DMS153 (cell line): Measurements from ENCODE around the gene PCA3.
A peak's percentile ranks its signal among the peaks of the same experiment; 100 is the strongest.
"Not testable (repeated sequence)": the region's sequence is repeated elsewhere in the genome, so short reads cannot be mapped to it uniquely, and the experiment has no call there.

Source experiments
- DNase-seq: peaks from one replicate; lab custom pipeline; 2025; lab: John Stamatoyannopoulos, UW

Gene PCA3

GRCh38 chr9:76764138-76764537 lies at the start of gene PCA3:
PCA3 (plus strand) TSS chr9:76764438.
- DNase-seq, result no peak

- DNase-seq, result peak; percentile 27
Observed at GRCh38 chr9:76716085-76716672, 48.1 kb upstream of the PCA3 start.

- DNase-seq, result peak; percentile 86
Observed at GRCh38 chr9:76717176-76717575, 47.1 kb upstream of the PCA3 start.

GRCh38 chr9:76717613-76718012 lies 46.6 kb upstream of the PCA3 start:
- DNase-seq, result peak; percentile 53

GRCh38 chr9:76718166-76718565 lies 46.1 kb upstream of the PCA3 start:
- DNase-seq, result no peak

- no peak for DNase-seq
Observed at GRCh38 chr9:76720245-76720644, 44.0 kb upstream of the PCA3 start.

- peak; percentile 85 for DNase-seq
Observed at GRCh38 chr9:76725011-76725546, 39.2 kb upstream of the PCA3 start.

GRCh38 chr9:76725885-76726284 lies 38.4 kb upstream of the PCA3 start:
- no peak for DNase-seq

- DNase-seq, result no peak
Observed at GRCh38 chr9:76729116-76729515, 35.1 kb upstream of the PCA3 start.

GRCh38 chr9:76729980-76730737 lies 34.1 kb upstream of the PCA3 start:
- DNase-seq, result peak; percentile 70

- no peak for DNase-seq
Observed at GRCh38 chr9:76730801-76731200, 33.4 kb upstream of the PCA3 start.

- DNase-seq, result no peak
Observed at GRCh38 chr9:76732341-76732958, 31.8 kb upstream of the PCA3 start.

GRCh38 chr9:76733096-76733495 lies 31.1 kb upstream of the PCA3 start:
- DNase-seq, result no peak

GRCh38 chr9:76734716-76735115 lies 29.5 kb upstream of the PCA3 start:
- DNase-seq, result no peak

GRCh38 chr9:76737154-76737902 lies 26.9 kb upstream of the PCA3 start:
- DNase-seq, result no peak

- DNase-seq, result no peak
Observed at GRCh38 chr9:76738402-76738801, 25.8 kb upstream of the PCA3 start.

GRCh38 chr9:76741524-76741923 lies 22.7 kb upstream of the PCA3 start:
- DNase-seq, result no peak

GRCh38 chr9:76742890-76743289 lies 21.3 kb upstream of the PCA3 start:
- DNase-seq, result not testable (repeated sequence)

GRCh38 chr9:76743931-76744330 lies 20.3 kb upstream of the PCA3 start:
- DNase-seq, result no peak

GRCh38 chr9:76744336-76744735 lies 19.9 kb upstream of the PCA3 start:
- DNase-seq, result no peak

GRCh38 chr9:76751001-76751400 lies 13.2 kb upstream of the PCA3 start:
- no peak for DNase-seq

- peak; percentile 78 for DNase-seq
Observed at GRCh38 chr9:76756268-76756640, 8.0 kb upstream of the PCA3 start.
